NCI-H446 treated with DMSO at 0.1 percent for 48 hours (cell line): ENCODE measurements around the gene GATA5.

Experiments used
- DNase-seq: peaks from one replicate; lab custom pipeline; 2025; lab: John Stamatoyannopoulos, UW

Gene GATA5

DNA sequence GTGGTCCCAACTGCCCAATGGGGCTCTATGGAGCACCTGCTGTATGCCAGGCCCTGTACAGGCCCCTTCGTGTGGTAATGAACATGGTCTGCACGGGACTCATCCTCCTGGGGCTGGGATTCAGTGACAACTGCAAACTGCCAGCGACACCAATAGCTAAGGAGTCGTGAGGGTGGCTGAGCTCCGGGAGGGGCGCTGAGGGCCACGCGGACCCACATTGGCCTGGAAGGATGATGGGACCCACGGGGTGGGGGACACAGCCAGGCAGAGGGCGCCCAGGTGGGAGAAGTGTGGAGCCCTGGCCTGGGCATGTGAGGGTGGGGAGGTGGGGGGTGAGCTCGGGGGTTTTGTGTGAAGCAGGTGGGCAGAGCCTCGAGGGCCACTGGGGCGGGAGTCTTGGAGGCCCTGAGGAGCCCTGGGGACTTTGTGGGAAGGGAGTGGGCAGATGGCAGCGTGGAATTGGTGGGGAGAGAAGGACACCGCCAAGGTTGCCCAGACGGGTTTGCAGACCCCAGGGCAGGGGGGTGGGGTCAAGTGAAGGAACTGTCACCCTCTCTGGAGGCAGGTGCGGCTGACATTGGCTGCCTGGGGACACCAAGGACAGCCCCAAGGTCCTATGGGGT is 22.5 kb downstream of the GATA5 start:
- DNase-seq, result no peak

DNA sequence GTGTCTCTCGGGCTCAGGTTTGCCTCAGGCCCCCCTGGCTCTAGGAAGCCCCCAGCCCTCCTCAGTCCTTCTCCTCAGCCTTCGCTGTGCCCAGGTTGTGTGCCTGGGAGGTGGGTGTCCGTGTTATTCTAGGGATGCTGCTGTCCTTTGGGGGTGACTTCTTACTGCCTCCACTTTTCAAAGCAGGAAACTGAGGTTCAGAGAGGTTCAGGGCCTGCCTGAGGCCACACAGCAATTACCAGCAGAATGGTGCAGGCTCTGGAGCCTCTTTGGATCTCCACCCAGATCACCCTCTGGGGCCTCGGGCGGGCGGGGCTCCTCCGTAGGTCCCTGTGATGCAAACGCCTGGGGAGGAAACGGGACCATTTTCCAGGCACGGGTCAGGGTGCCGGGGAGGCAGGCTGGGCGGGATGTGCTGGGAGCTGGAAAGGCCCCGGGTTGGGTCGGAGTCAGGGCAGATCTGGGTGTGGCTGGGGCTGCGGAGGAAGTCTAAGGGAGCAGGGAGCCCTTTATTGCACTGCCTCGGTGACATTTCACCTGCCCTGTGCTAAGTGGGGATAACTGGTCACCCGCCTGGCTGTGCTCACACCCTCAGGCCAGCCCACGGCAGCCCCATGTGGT is 23.2 kb downstream of the GATA5 start:
- DNase-seq, result no peak

DNA sequence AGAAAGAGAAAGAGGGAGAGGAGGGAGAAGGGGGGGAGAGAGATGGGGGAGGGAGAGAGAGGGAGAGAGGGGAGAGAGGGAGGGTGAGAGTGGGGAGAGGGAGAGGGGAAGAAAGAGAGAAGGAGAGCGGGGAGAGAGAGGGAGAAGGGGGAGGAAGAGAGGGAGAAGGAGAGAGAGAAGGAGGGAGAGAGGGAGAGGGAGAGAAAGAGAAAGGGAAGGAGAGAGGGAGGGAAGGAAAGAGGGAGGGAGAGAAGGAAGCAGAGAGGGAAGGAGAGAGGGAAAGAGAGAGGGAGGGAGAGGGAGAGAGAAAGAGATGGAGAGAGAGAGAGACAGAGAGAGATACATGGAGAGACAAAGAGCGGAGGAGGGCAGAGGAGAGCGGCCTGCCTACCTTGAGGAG is 23.8 kb downstream of the GATA5 start:
- no peak for DNase-seq

DNA sequence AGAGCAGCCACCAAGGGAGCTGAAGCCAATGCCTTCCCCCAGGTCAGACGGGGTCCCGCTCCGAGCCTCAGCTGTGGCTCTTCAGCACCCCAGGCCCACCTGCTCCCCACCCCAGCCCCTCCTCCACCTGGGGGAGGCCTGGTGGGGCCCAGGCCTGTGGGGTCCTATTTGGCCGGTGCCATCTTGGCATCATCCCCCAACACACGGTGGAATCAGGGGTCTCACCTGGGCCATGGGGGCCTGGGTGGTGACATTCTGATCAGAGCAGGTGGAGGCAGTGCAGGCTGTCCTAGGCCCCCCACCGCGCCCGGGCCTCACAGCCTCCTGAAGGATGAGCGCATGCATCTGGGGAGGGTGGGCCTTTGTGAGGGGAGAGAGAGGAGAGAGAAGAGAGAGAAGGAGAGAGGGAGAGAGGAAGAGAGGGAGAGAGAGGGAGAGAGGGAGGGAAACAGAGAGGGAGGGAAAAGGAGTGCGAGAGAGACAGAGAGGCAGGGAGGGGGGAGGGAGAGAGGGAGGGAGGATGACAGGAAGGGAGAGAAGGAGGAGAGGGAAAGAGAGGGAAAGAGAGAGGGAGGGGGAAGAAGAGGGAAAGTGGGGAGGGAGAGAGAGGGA is 24.5 kb downstream of the GATA5 start:
- DNase-seq, result no peak

DNA sequence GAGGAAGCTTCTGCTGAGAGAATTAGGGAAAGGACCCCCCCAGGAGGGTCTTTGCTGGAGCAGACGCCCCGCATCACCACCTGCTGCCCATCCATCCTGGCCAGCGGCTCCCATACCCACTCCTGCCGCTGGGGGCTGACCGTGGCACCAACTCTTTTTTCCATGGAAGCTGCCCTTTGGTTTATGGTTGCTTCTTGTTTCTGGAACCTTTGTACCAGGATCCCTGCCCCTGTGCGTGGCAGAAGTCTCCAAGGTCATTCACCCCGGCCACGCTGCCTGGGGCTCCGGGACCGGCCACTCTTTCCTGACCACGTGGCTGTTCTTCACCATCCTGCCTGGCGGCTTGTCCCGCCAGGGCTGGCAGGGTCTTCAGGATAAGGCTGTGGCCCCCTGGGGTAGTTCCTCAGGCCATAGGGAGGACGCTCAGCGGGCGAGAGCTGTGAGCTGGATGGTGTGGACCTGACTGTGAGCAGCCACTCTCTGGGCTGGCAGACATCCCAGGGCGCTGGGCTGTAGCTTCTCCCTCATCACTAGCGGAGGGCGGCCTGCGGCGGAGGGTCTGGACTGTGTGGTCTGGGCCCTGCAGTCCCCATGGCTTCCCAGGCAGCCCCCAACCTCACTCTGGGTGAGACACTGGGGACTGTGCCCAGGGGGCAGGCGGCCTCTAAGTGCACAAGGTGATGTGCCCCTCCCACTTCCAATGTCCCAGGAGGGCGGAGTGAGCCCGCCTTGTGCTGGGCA is 25.7 kb downstream of the GATA5 start:
- no peak for DNase-seq

DNA sequence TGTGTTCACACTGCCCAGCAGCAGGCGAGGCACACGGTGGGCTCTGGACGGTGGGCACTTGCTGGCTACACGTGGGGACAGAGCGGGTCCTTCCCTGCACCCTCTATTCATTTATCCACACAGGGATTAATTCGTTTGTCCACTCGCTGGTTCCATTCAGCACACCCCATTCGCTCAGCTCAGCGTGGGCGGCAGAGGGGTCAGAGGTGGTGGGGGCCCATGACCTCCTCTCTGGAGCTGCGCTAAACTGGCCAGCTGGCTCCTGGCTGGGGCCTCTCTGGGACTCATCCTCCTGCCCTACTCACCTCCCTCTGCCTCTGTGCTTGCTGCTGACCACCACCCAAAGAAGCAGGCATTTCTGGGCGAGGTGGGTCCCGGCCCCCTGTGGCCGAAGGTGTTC is 27.0 kb downstream of the GATA5 start:
- DNase-seq, result no peak

DNA sequence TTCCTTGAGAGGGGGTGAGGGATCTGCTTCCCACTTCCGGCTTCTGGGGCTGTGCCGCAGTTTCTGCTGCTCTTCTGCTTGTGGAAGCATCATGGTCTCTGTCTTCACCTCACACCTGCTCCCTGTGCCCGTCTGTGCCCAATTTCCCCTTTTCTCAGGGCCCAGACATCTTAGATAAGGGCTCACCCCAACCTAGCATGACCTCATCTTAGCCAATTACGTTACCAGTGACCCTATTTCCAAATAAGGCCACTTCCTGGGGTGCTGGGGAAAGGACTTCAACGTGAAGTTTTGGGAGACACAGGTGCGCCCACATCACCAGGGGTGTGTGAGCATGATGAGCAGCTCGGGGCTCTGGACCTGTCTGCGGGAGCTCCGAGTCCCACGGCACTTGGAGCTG is 27.8 kb downstream of the GATA5 start:
- no peak for DNase-seq

DNA sequence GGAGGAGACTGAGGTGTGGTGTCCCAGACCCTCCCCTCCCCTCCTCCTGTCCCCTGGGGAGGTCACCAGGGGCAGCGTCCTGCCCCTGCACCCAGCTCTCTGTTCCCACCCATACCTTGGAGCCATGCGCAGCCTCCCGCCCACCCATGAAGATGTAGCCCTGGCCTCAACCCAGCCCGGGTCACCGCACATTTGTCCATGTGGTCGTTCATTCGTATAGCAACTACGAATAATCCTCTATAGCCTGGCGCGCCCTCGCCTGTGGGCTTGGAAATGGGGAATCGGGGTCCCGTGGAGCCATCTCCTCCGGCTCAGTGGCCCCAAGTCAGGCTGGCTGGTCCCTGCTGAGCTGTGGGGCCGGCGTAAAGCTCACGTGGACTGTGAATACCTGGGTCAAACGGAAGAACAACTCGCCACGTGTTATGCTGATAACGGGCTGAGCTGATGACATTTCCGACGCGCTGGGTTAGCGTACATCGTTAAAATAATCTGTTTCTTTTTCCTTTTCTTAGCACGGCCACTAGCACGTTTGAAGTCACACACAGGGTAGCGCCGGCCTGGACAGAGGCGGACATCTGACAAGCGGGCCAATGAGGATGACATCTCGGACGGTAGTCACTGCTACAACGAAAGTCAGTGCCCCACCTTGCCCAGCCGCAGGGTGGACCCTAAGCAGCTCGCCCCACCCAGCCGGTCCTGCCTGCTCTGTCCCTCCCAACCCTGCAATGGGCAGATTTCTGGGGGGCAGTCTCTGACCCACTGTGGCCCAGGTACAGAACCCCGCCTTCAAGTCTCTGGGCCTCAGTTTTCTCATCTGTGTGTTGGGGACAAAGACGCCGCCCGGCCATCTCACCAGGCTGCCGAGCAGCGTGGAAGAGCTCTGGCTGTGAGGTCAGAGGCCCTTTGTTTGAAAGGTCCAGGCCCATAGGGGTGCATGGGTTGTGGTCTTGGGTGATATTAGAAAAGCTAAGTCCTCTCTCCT is 28.6 kb downstream of the GATA5 start:
- DNase-seq, result no peak

DNA sequence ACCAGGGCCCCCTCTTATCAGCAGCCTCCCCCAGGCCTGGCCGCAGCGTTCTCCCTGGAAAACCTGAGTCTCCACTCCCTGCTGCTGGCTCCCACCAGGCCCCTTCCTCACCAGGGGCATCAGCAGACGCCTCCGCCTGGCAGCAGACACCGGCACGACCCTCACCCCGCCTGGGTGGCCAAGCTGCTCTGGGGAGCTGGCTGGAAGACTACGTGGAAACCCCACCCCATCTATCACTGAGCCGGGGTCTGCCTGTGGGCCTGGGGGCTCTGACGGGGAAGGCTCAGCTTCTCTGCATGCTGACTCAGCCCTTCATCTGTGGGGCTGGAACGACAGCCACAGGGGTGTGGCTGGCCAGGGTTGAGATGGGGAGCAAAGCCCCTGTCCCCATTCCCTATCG is 29.3 kb downstream of the GATA5 start:
- no peak for DNase-seq

DNA sequence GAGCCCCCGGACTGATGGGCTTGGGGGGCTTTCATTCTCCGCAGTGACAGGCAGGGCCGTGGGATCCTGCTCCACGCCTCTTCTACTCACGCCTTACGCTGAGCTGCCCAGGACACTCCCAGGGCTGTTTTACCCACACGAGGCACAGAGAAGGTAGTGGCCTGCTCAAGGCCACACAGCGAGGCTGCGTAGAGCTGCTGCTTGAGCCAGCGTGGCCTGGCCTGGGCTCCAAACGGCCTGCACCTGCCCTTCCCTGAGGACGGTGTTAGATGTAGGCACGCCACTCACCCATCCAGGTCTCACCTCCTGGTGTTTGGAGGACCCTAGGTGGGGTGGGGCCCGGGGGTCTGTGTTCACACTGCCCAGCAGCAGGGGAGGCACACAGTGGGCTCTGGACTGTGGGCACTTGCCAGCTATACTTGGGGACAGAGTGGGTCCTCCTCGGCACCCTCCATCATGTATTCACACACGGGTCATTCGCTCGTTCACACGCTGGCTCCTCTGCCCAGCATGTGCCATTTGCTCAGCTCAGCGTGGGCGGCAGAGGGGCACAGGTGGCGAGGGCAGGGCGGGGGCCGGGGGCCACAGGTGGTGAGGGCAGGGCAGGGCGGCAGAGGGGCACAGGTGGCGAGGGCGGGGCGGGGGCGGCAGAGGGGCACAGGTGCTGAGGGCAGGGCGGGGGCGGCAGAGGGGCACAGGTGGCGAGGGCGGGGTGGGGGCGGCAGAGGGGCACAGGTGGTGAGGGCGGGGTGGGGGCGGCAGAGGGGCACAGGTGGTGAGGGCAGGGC is 30.0 kb downstream of the GATA5 start:
- no peak for DNase-seq

DNA sequence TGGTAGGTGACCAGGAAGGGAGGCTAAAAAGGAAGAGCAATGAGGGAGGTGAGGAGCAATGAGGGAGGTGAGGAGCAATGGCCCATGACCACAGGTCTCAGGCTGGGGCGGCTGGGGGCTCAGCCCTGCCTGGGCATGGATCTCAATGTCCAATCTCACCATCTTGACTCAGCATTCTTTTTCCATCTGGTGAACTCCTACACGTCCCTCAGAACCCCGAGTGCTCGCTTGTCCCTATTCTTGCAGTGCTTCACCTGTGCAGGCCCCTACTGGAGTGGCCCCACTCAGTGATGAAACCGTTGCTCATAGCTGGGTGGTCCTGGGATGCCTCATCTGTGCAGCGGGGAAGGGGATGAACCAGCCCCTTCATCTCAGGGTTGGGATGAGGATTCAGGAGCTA is 31.5 kb downstream of the GATA5 start:
- DNase-seq, result no peak

DNA sequence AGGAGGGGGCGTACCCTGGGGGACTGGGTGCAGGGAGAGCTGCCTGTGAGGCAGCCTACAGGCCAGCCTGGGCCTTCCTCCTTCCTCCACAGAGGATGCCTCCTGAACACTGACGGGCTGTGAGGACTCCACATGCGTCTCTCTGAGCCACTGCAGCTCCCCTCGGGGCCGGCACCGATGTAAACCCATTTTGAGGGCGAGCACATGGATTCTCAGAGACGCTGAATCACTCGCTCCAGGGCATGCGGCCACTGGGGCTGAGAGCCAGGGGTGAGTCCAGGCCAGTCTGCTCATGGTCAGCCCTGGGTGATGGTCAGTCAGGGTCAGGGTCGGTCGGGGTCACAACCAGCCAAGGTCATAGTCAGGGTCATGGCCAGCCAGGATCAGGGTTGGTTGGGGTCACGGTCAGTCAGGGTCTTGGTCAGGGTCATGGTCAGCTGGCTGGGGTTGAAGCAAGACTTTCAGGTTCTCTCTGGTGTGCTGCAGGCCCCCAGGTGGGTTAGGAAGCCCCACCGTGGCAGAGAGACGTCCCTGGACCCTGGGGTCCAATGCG is 33.7 kb downstream of the GATA5 start:
- no peak for DNase-seq

DNA sequence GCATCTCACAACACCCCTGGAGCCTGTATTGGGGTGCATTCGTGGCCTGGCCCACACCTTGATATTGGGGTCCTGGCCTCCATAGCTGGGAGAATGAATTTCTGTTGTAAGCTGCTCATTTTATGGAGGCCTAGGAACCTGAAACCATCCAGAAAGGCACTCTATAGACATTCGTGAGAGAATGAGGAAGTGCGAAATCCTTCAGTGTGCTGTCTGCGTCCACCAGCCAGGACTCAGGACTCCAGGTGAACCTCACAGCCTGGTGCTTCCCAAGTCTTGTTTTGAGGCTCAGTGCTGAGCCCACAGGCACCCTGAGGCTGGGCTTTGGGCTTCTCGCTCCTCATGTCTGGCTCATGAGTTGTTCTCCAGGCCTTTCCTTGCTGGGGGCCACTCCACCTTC is 36.6 kb downstream of the GATA5 start:
- DNase-seq, result no peak

DNA sequence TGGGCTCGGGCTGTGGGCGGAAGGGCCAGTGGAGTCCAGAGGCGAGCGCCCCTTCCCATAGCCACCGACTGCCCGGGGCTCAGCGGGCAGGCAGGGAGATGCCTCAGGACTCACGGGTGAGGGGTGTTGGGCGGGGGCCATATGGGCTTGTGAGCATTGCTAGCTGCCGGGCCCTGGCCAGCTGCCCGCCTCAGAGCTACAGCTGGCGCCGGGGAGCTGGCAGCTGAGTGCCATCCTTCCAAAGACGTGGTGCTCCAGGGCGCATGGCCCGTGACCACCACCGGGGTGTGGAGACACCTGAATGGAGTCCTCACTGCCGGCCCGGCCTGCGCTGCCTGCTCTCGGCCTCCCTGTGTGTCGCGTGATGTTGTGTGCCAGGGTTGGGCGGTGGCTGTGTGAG is 37.9 kb downstream of the GATA5 start:
- peak; percentile 44 for DNase-seq

DNA sequence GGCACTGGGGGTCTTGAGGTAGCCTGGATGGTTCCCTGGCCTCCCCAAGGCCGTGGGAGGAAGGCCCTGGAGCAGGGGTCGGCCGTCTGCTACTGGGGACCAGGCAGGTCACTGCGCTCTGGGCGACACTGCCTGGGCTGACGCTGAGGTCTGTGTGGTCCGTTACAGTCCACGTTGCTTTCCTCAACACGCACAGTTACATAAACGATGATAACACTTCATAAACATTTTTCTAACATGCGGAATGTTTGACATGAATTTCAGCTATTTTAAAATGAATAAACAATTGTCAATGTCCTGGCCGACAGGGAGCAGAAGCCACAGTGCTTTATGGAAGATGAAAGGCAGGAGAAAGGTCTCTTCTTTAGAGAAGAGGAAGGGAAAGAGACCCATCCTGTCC is 38.3 kb downstream of the GATA5 start:
- no peak for DNase-seq

DNA sequence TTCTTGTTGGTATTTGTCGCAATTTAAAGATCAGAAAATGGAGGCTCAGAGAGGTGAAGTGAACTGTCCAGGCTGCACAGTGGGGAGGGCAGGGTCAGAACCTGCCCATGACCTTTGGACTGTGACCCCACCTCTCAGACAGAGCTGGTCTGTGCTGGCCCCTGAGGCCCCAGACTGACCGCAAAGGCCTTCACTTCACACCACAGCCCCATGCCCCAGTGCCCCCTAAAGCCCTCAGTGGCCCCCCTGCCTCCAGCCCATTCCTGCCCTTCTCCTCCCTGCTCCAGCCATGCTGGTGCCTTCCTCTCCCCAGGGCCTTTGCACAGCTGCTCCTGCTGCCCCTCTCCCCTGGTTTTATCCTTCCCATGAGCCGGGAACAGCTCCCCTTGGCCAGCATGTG is 39.1 kb downstream of the GATA5 start:
- no peak for DNase-seq

DNA sequence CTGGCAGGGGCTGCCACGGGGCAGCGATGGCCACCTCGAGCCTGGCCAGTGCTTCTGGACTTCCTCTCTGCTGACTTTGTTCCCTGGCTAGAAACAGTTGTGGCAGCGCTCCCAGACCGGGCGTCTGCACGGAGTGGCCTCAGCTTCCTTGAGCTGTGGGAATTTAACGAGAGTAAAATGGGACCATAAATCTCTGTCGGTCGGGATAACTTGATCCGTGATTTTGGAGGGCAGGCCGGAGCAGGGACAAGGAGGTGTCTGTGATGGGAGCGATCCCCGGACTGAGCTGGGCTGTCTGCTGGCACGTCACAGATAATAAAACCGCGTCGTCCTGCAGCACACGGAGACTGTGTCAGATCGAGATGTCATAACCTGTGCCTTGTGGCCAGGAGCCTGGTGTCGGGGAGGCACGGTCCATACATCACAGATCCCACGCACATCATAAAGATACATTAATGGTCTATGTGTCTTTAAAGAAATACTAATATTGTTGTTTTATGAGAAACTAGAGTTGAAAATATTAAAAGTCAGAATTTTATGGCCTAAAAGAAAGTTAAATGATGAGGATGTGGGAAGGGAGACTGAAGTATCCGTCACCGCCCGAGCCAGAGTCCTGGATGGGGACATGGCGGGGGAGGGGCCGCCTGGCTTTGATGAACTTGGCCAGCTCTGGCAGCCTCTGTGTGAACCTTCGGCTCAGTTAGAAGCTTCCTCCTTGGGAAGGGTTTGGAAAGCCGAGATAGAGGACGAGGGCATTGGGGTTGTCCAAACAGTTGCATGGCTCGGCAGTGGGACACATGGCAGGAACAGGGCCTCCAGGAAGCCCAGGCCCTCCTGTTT is 41.9 kb downstream of the GATA5 start:
- DNase-seq, result no peak

DNA sequence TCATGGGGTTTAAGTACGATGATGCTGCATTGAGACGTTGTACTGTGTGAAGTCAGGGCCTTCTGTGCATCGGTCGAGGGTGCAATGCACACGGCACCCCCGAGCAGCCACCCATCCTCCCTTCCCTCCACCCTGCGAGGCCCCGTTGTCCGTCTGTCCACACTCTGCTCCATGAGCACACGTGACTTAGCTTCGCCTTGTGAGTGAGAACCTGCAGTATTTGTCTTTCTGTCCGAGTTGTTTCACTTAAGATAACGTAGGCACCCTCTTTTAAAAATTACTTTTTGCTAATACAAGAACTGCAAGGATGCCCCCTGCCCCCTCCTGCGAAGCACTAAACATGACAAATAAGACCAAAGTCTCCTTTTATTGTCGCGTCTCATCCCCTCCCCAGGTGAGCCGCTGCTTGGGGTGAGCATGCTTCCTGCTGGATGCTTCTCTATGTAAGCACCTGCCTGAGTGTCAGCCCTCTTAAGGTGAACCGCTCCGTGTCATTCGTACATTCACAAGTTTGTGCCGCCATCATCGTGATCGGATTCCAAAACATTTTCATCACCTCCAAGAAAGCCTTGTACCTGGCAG is 44.8 kb downstream of the GATA5 start:
- DNase-seq, result no peak

DNA sequence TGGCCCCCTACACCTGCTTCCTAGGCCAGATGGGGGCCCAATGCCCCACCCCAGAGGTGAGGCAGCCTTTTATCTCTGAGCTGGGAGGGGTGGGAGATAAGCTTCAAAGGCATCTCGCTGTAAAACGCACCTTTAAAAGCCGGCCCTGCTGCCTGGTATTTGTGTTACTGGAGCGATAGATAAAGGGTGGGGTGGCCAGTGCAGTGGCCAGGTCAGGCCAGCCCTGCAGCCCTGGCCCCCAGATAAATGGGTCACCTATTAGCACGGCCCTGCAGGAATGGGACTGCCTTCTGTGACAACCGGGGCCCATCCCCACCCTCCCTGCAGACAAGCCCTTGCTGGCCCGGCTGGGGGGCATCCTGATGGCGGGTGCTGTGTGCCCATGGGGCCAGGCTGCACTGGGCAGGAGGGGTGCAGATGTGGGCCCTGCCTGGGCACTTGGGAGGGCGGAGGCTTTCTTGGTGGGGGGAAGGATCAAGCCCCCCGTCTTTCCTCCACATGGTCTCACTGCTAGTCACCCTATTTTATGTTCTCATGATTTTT is 45.4 kb downstream of the GATA5 start:
- no peak for DNase-seq
